T-helper 2 cell treated with Interferon-gamma antibody and Interleukin-4, amounts not matched to agents 100 ng/mL and 5 ng/mL, for 36 hours (primary cell): ENCODE data around the gene ZNF316. TPM values are rescaled to one million over a fixed set of nuclear protein-coding genes. Genes with fewer than 3 reads are reported as not detected.

ENCODE experiments used
- intact Hi-C: fragments of 100-400 bp; cut with micrococcal nuclease; formaldehyde crosslinking; loops from one replicate; pipeline ENCODE4 v1.15.1; 2023
- total RNA-seq: library from RNA; stranded (reverse); gene quantifications from 2 replicates; pipeline ENCODE4 v1.2.3, GENCODE V29; 2022

The ZNF316 gene
- total RNA-seq: 21.5 and 22.5 TPM in 2 replicates

- intact Hi-C loops: loop anchor here (1.0 kb wide), 1 partner anchor 69 kb away; the partner anchor contains the start of gene ZNF12
These were observed at the start of gene ZNF316 for GRCh38 chr7:6636741-6637543. TSS of gene ZNF316 (plus strand) at chr7:6637318. CDS start at chr7:6642410, 5,092 bp downstream.

- intact Hi-C loops: no loop called here
These were observed 48.6 kb upstream of the ZNF316 start for GRCh38 chr7:6588566-6588965.

GRCh38 chr7:6589151-6589828 is 47.8 kb upstream of the ZNF316 start:
- intact Hi-C loops: loop anchor here (1.0 kb wide), 1 partner anchor 12 kb away; the partner anchor contains the start of gene ZDHHC4

GRCh38 chr7:6589829-6590644 is 47.1 kb upstream of the ZNF316 start, which contains the start of gene INTS15:
TSS of gene INTS15 (plus strand) at chr7:6590021. CDS start at chr7:6590284, 263 bp downstream.
- intact Hi-C loops: loop anchor here (1.0 to 10.0 kb wide), 2 partner anchors 13 to 265 kb away; partner anchors contain the start of gene ZDHHC4

- intact Hi-C loops: loop anchor here (10.0 kb wide), 1 partner anchor 264 kb away; no protein-coding TSS in a partner anchor
These were observed 46.4 kb upstream of the ZNF316 start for GRCh38 chr7:6590645-6591110.

- intact Hi-C loops: no loop called here
These were observed 37.0 kb upstream of the ZNF316 start for GRCh38 chr7:6600093-6600492.

- intact Hi-C loops: no loop called here
These were observed 32.7 kb upstream of the ZNF316 start for GRCh38 chr7:6604458-6604857.

- intact Hi-C loops: no loop called here
These were observed 30.1 kb upstream of the ZNF316 start for GRCh38 chr7:6606866-6607583.

GRCh38 chr7:6607651-6608051 is 29.5 kb upstream of the ZNF316 start:
- intact Hi-C loops: no loop called here

- intact Hi-C loops: no loop called here
These were observed 29.0 kb upstream of the ZNF316 start for GRCh38 chr7:6608081-6608480.

GRCh38 chr7:6608794-6609193 is 28.3 kb upstream of the ZNF316 start:
- intact Hi-C loops: no loop called here

- intact Hi-C loops: no loop called here
These were observed 24.3 kb upstream of the ZNF316 start for GRCh38 chr7:6612819-6613218.

- intact Hi-C loops: no loop called here
These were observed 23.4 kb upstream of the ZNF316 start for GRCh38 chr7:6613706-6614105.

- intact Hi-C loops: no loop called here
These were observed 22.0 kb upstream of the ZNF316 start, which contains the start of gene ZNF853 for GRCh38 chr7:6614953-6615722. TSS of gene ZNF853 (plus strand) at chr7:6615610. CDS start at chr7:6616175, 565 bp downstream.

GRCh38 chr7:6615723-6616555 is 21.2 kb upstream of the ZNF316 start:
- intact Hi-C loops: no loop called here

- intact Hi-C loops: no loop called here
These were observed 20.1 kb upstream of the ZNF316 start for GRCh38 chr7:6616854-6617643.

GRCh38 chr7:6618621-6619020 is 18.5 kb upstream of the ZNF316 start:
- intact Hi-C loops: no loop called here

- intact Hi-C loops: no loop called here
These were observed 17.2 kb upstream of the ZNF316 start for GRCh38 chr7:6619961-6620360.
